GM21529 (cell line): ENCODE results near the gene IRS2.
A peak's percentile ranks its signal among the peaks of the same experiment; 100 is the strongest.

ENCODE experiments used
- ATAC-seq: cut with Tn5 transposase; IDR thresholded peaks from one replicate; pipeline ENCODE4 v1.9.1; 2021; ENCODE audit not compliant: unreplicated experiment

IRS2 gene

GRCh38 chr13:109803825-109804224 lies 17.4 kb upstream of the IRS2 start:
- no peak for ATAC-seq

- no peak for ATAC-seq
Measured at GRCh38 chr13:109802936-109803335, 16.6 kb upstream of the IRS2 start.

GRCh38 chr13:109795011-109795410 lies 8.6 kb upstream of the IRS2 start:
- no peak for ATAC-seq

- no peak for ATAC-seq
Measured at GRCh38 chr13:109794095-109794494, 7.7 kb upstream of the IRS2 start.

- no peak for ATAC-seq
Measured at GRCh38 chr13:109792416-109793059, 6.2 kb upstream of the IRS2 start.

- no peak for ATAC-seq
Measured at GRCh38 chr13:109790942-109791605, 4.7 kb upstream of the IRS2 start.

- ATAC-seq: no peak
Measured at GRCh38 chr13:109790086-109790485, 3.7 kb upstream of the IRS2 start.

- ATAC-seq: no peak
Measured at GRCh38 chr13:109789262-109789661, 2.9 kb upstream of the IRS2 start.

- ATAC-seq: no peak
Measured at GRCh38 chr13:109788372-109789111, 2.2 kb upstream of the IRS2 start.

GRCh38 chr13:109787135-109787954 lies 962 bp upstream of the IRS2 start:
- ATAC-seq: peak; percentile 11

- ATAC-seq: peak; percentile 2
Measured at GRCh38 chr13:109785892-109786450, 412 bp downstream of the IRS2 start.

- ATAC-seq: no peak
Measured at GRCh38 chr13:109785141-109785891, 1.1 kb downstream of the IRS2 start.

GRCh38 chr13:109784590-109785140 lies 1.7 kb downstream of the IRS2 start:
- no peak for ATAC-seq

- ATAC-seq: no peak
Measured at GRCh38 chr13:109783815-109784589, 2.4 kb downstream of the IRS2 start.

- no peak for ATAC-seq
Measured at GRCh38 chr13:109783447-109783814, 3.0 kb downstream of the IRS2 start.

GRCh38 chr13:109782823-109783431 lies 3.5 kb downstream of the IRS2 start:
- no peak for ATAC-seq

GRCh38 chr13:109782066-109782822 lies 4.1 kb downstream of the IRS2 start:
- no peak for ATAC-seq
